ENCODE results near the gene FAM162A.
"Not testable (repeated sequence)": the region's sequence is repeated elsewhere in the genome, so short reads cannot be mapped to it uniquely, and the experiment has no call there.

FAM162A gene

DNA sequence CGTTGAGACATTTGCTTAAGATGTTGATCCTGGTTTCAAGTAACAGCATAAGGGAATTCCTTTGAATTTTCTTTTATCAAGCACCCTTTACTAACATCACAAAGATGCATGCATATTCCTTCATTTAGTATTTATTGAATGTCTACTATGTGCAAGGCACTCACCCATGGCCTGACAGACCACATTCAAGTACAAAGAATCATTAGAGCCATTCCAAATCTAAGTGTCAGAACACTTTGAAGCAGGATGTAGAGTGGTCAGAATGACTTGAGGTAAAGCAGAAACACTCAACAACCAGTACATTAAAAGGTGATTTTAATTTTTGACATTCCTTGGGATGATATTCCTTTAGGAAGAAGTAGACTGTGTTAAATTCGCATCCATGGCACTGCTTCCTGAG, 37.9 kb downstream of the FAM162A start:
- no peak for DNase-seq

DNA sequence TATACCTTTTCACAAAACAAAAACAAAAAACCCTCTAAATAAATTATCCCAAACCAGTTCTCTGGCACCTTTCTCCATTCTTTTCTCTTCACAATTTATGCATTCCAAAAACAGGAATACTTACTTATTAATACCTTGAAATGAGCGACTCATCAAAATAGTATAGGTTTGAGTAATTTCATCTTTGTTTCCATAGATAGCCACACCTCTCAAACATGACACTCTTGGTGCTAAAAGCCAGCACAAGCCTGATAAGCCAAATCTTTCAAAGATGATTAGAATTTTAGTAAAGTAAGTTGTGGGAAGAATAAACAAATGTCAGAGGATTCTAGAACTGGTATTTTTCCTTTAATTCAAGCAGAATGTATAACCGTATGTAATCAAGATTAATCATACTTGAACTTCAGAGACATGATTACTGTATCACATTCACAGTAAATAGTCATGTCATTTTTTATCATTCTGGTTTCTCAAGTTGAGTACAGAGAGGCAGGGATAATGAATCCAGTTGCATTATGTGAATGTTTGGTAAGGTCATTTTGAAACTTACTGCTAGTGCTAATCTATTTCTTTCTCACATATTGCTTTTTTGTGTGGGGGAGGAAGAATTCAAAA, 44.0 kb downstream of the FAM162A start:
- DNase-seq = no peak

DNA sequence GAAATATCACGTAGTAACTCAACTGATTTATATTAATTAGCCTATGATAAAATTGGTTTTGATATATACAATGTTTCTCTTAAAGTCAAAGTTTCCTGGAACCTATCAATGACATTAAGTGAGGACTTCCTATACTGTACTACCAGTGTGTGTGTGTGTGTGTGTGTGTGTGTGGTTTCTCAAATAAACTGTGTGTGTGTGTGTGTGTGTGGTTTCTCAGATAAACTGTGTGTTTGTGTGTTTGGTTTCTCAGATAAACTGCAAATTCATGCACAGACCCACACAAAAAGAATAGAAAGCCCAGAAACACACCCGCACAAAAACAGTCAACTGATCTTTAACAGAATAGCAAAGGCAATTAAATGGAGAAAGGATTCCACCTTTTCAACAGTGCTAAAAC, 46.4 kb downstream of the FAM162A start:
- no peak for DNase-seq

DNA sequence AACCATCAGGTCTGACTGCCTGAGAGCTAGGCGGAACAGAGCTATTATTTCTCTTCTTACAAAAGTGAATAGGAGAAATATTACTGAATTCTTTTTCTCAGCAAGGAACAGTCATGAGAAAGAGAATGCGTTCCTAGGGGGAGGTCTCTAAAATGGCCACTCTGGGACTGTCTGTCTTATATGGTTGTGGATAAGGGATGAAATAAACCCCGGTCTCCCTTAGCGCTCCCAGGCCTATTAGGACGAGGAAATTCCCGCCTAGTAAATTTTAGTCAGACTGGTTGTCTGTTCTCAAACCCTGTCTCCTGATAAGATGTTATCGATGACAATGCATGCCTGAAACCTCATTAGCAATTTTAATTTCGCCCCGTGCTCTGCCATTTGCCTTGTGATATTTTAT, 52.0 kb downstream of the FAM162A start:
- DNase-seq = no peak

DNA sequence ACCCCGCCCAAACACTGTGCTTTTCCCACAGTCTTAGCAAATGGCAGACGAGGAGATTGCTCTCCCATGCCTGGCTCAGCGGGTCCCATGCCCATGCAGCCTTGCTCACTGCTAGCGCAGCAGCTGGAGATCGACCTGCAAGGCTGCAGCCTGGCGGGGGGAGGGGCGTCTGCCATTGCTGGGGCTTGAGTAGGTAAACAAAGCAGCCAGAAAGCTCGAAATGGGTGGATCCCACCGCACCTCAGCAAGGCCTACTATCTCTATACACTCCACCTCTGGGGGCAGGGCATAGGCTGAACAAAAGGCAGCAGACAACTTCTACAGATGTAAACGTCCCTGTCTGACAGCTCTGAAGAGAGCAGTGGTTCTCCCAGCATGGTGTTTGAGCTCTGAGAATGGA, 59.1 kb downstream of the FAM162A start:
- DNase-seq = no peak

DNA sequence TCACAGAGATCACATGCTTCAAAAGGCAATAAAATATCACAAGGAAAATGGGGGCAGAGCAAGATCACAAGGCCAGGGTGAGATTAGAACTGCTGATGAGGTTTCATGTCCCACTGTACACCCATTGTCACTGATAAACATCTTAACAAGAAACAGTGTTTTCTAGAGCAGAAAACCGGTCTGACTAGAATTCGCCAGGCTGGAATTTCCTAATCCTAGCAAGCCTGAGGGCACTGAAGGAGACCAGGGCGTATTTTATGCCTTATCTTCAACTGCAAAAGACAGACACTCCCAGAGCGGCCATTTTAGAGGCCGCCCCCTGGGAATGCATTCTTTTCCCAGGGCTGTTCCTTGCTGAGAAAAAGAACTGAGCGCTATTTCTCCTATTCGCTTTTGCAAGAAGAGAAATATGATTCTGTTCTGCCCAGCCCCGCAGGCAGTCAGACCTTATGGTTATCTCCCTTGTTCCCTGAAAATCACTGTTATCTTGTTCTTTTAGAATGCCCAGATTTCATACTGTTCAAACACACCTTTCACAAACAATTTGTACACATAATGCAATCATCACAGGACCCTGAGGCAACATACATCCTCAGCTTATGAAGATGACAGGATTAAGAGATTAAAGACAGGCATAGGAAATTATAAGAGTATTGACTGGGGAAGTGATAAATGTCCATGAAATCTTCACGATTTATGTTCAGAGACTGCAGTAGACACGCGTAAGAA, 59.9 kb downstream of the FAM162A start:
- DNase-seq = not testable (repeated sequence)

DNA sequence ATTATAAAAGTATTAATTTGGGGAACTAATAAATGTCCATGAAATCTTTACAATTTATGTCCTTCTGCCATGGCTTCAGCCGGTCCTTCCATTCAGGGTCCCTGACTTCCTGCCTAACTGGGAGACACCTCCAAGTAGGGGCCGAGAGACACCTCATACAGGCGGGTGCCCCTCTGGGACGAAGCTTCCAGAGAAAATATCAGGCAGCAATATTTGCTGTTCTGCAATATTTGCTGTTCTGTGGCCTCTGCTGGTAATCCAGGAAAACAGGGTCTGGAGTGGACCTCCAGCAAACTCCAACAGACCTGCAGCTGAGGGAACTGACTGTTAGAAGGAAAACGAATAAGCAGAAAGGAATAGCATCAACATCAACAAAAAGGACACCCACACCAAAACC, 60.5 kb downstream of the FAM162A start:
- DNase-seq = not testable (repeated sequence)

DNA sequence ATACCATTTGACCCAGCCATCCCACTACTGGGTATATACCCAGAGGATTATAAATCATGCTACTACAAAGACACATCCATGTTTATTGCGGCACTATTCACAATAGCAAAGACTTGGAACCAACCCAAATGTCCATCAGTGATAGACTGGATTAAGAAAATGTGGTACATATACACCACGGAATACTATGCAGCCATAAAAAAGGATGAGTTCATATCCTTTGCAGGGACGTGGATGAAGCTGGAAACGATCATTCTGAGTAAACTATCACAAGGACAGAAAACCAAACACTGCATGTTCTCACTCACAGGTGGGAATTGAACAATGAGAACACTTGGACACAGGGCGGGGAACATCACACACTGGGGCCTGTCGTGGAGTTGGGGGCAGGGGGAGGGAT, 64.2 kb downstream of the FAM162A start:
- DNase-seq = not testable (repeated sequence)

DNA sequence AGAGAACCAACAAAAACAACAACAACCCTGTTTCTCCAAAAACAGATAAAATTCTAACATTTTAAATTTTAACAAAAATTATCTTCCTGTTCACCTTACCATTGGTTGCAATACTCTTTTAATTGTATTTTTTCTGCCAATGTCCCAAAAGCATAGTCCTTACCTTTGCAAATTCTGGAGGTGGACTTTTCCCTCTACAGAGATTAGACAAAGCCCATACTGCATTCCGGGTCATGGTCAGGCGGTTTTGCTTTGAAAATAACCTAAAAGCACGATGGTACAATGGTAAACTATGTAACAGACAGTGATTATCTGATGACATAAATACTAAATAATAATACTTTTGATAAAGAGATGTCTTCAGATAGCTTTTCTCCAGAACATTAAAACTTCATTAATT, 67.4 kb downstream of the FAM162A start:
- DNase-seq = no peak

DNA sequence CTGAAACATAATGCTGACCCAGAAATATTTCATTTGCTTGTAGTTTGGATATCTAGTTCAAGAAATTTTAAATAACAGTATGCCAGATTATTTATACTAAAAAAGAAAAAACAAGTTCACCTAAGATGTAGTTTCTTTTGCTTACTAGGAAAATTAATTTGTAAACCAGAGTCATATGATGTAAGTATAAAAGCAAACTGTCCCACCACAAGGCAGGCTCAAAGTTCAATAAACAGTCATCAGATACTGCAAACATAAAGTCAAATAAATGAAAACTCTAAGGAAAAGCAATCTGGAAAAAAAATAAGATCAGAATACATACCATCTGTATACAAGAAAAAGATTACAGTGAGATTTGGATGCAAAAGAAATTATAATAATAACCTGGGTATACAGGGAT, 72.1 kb downstream of the FAM162A start:
- no peak for DNase-seq

DNA sequence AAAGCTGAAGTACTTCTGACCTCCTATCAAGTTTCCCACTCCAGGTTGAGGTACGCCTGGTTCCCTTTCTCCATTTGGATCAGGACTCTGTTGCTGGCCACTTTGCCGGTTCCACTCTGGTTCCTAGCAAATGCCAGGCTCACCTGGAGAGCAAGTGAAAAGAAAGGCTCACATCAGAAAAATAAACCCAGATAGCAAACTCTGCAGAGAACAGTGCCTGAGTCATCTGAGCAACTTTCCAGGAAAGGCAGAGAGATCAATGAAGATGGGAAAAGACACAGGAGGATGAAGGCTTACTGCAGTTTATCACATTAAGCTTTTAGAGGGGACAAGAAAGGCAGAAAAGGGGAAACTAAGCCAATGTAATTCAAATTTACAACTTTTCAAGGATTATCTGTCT, 73.7 kb downstream of the FAM162A start:
- DNase-seq = no peak

DNA sequence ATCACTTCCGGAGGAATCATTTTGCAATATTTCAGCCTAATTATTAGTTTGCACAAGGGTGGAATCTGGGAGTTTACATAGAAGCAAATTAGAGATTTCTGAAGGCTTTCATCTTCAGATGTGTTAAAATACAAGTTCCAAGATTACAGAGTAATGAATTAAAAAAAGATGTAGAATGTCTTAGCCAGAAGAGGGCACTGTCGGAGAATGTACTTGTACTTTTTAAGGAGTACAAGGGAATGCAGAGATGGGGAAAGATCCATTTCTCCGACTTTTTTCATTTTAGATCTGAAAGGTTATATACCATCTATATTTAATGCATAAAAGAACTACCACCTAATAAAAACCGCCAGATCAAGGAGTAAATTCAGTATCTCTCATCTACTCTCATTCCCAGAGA, 75.0 kb downstream of the FAM162A start:
- DNase-seq = no peak

DNA sequence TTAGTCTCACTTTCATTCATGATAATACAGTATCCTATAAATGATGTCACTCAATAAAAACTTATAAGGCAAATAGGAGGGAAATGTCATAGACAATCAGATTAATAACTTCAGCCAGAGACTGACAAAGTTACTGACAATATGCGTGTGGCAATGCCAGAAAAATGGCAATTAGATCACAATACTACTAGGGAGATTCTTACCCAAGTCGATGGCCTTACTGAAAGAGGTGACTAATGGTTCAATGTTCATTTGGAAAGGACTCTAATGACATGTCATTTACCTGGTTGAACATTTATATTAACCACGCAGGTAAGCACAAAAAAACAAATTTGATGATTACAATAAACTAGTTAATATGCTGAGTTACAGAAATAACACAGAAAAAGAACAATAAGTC, 77.8 kb downstream of the FAM162A start:
- DNase-seq = no peak

Measured in activated T-cell treated with anti-CD3 and anti-CD28 coated beads, Interleukin-2, amount 50 U/mL, for 48 hours (primary cell).